HFFc6 (cell line): Measurements from ENCODE around the gene TUSC2. TPM values are rescaled to one million over a fixed set of nuclear protein-coding genes. Genes with fewer than 3 reads are reported as not detected.
A peak's percentile ranks its signal among the peaks of the same experiment; 100 is the strongest.

Source experiments
- DNase-seq: peaks from one replicate; pipeline ENCODE4 v3.0.0-alpha.2; 2018
- H3K27ac Mint-ChIP-seq: 2 replicates; pipeline ENCODE4 v1.8.0; 2020; ENCODE audit warnings: mild to moderate bottlenecking, mixed read lengths
- H3K27me3 Mint-ChIP-seq: 2 replicates; pipeline ENCODE4 v1.8.0; 2021; ENCODE audit warnings: mild to moderate bottlenecking, moderate library complexity, mixed read lengths; ENCODE audit not compliant: insufficient read depth
- H3K36me3 Mint-ChIP-seq: 2 replicates; pipeline ENCODE4 v1.8.0; 2021; ENCODE audit warnings: low read depth, mixed read lengths
- H3K4me1 Mint-ChIP-seq: 2 replicates; pipeline ENCODE4 v1.8.0; 2020; ENCODE audit warnings: low read depth, mixed read lengths
- H3K4me3 Mint-ChIP-seq: 2 replicates; pipeline ENCODE4 v1.8.0; 2020; ENCODE audit warnings: mild to moderate bottlenecking, moderate library complexity, mixed read lengths
- H3K9me3 Mint-ChIP-seq: 2 replicates; pipeline ENCODE4 v1.8.0; 2020; ENCODE audit warnings: mild to moderate bottlenecking, mixed read lengths
- total RNA-seq, 6 experiments: library from RNA; stranded (reverse); fragmentation: NEBNext Ultra II Directional; extraction: Animal tissue kit (Norgen Biotek cat#: 25700); gene quantifications; 2 replicates in 1 of 6; 3 replicates in 5 of 6; pipeline ENCODE4 v1.2.3, GENCODE V29; 2021
- TF ChIP-seq, protein P1 (sequence below): fragments of 200-600 bp; sonication (generic); IDR thresholded peaks from 2 replicates; pipeline ENCODE4 v1.5.0; 2021; ENCODE audit warnings: antibody characterized with exemption, mild to moderate bottlenecking

TUSC2 gene
- total RNA-seq, 6 experiments from 2014 or later = 23.9 to 34.2 (median 26.8) TPM

DNA sequence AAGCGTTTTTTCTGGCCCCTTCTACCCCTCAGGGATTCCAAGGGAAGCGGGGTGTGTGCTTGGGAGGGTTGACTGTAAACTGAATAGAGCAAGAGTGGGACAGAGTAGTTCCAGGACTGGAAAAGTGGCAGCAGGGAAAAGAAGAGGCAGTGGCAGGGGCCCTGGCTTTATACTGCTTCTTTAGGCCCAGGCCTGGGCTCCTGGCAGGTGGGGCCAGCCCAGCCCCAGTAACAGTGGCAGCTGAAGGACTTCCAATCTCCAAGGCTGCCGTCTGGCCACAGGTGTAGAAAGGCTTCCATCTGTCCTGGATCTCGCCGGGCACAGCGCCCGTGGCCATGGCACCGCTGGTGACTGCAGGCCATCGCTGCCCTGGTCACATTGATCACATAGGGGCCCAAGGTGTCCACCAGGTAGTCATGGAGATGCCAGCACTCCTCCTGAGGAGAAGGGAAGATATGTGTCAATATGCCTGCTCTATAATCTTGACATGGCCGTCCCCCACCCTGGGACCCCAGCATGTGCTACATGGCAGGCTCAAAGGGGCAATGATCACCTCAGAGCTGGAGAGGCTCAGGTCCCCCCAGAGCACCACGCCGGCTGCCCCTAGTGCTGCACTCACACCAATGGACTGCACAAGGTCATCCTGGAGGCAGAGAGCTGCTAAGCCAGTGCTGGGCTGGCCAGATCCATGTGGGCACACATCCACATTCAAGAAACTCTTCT lies 34.8 kb downstream of the TUSC2 start:
- Mint-ChIP-seq H3K36me3 (peaks cover 5% of the 10 kb centered on the region), H3K27ac (peak overlapping the region; percentile 95), H3K9me3 (no peaks in the 10 kb centered on the region), H3K4me3 (peak overlapping the region; percentile 92), H3K27me3 (peaks cover 1% of the 10 kb centered on the region; the same call in 1 of the 2 replicates), H3K4me1 (peaks cover 24% of the 10 kb centered on the region)
- DNase-seq = no peak
- TF ChIP-seq, protein P1, sequence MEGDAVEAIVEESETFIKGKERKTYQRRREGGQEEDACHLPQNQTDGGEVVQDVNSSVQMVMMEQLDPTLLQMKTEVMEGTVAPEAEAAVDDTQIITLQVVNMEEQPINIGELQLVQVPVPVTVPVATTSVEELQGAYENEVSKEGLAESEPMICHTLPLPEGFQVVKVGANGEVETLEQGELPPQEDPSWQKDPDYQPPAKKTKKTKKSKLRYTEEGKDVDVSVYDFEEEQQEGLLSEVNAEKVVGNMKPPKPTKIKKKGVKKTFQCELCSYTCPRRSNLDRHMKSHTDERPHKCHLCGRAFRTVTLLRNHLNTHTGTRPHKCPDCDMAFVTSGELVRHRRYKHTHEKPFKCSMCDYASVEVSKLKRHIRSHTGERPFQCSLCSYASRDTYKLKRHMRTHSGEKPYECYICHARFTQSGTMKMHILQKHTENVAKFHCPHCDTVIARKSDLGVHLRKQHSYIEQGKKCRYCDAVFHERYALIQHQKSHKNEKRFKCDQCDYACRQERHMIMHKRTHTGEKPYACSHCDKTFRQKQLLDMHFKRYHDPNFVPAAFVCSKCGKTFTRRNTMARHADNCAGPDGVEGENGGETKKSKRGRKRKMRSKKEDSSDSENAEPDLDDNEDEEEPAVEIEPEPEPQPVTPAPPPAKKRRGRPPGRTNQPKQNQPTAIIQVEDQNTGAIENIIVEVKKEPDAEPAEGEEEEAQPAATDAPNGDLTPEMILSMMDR = no peak

DNA sequence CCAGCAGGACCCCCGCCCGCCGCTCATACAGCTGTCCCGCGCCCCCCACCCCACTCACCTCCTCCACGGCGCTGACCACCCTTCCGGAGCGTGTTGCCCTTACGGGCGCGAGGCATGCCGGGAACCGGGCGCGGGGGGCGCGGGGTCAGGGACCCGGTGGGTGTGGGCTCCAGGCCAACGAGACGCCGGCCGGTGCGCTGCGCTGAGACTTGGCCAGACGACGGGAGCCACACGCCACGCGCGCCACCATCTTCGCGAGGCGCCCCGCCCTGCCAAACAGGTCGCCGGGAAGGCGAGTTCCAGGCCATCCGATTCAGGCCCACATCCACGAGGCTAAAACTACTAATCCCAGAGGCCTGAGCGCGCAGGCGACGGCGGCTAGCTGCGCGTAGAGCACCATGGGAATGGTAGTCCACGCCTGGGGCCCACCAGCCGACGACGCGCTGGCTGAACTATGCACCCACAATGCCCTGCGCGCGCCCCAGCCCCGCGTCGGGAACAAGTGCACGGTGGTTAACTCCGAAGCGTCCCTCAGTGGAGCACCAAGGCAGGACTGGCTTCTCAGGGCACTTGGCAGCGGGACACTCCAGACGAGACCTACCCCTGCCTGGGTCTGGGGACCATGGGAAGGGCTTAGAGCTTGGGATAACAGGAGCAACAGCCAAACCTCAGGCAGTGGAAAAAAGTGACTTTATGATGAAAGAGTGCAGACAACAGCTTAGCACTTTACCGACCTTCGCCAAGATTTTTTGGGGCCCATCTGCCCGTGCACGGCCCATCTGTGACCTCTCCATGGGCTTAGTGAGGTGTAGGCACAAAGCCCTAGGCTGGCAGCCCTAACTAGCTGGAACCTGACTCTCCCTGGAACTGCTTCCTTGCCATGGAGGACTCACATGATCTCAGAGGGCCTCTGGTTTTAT lies 35.6 kb downstream of the TUSC2 start, which contains the start of gene IFRD2:
Gene IFRD2 (minus strand): TSS at position 271 of the 920 bp plus-strand sequence. CDS start 155 bp downstream, at position 116.
- H3K9me3 Mint-ChIP-seq = no peaks in the 10 kb centered on the region
- peak; percentile 98 for DNase-seq
- H3K36me3 Mint-ChIP-seq = peaks cover 5% of the 10 kb centered on the region
- peak within 1 kb of the TSS; percentile 92 for H3K4me3 Mint-ChIP-seq
- H3K27me3 Mint-ChIP-seq = peaks cover 1% of the 10 kb centered on the region; the same call in 1 of the 2 replicates
- peaks cover 20% of the 10 kb centered on the region for H3K4me1 Mint-ChIP-seq
- TF ChIP-seq, protein P1 = no peak
- peak within 1 kb of the TSS; percentile 95 for H3K27ac Mint-ChIP-seq

DNA sequence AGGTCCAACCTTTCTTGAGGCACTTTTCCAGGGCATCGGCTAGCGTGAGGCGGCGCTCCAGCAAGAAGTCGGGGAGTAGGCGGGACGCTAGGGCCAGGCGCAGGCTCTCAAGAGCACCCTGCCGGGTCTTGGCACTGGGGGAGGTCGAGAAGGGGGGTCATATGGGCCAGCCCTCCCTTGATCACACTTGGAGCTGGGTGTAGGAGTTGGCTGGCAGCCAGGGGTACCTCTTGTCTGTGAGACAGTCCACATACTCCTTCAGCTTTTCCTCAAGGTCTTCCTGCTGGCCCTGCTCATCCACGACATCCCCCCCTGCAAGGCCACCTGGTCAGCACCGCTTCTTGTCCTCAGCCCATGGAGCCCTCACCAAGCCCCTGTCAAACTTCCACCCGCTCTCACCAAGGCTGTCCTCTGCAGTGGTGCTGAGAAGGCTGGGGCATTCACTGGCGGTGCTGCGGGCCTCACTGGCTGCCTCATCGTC lies 37.8 kb downstream of the TUSC2 start:
- no peak for DNase-seq
- H3K27me3 Mint-ChIP-seq = peaks cover 1% of the 10 kb centered on the region; the same call in 1 of the 2 replicates
- no peaks in the 10 kb centered on the region for H3K9me3 Mint-ChIP-seq
- peaks cover 20% of the 10 kb centered on the region for H3K4me1 Mint-ChIP-seq
- peaks cover 10% of the 10 kb centered on the region for H3K36me3 Mint-ChIP-seq
- H3K4me3 Mint-ChIP-seq = no peak overlapping the region
- TF ChIP-seq, protein P1 = no peak
- H3K27ac Mint-ChIP-seq = no peak overlapping the region

DNA sequence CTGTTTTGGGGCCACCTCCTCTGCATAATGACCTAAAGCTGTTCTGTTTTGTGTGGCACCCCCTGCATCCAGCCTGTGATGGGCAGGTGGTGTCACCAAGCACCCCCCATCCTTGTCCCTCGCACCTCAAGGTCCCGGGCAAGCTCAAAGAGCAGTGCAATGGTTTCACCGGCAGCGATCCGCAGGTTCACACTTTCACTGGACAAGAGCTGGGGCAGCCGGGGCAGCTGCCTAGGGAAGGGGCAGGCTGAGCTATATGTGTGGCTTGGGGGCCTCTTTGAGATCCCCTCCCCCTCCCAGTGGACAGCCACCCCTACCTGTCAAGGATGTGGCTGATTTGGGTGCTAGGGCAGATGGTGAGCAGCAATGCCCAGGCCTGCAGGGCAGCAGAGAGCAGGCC lies 38.9 kb downstream of the TUSC2 start:
- H3K9me3 Mint-ChIP-seq = no peaks in the 10 kb centered on the region
- H3K4me3 Mint-ChIP-seq = no peak overlapping the region
- H3K36me3 Mint-ChIP-seq = peaks cover 10% of the 10 kb centered on the region
- TF ChIP-seq, protein P1 = no peak
- peaks cover 20% of the 10 kb centered on the region for H3K4me1 Mint-ChIP-seq
- H3K27ac Mint-ChIP-seq = no peak overlapping the region
- H3K27me3 Mint-ChIP-seq = peaks cover 1% of the 10 kb centered on the region; the same call in 1 of the 2 replicates
- no peak for DNase-seq

DNA sequence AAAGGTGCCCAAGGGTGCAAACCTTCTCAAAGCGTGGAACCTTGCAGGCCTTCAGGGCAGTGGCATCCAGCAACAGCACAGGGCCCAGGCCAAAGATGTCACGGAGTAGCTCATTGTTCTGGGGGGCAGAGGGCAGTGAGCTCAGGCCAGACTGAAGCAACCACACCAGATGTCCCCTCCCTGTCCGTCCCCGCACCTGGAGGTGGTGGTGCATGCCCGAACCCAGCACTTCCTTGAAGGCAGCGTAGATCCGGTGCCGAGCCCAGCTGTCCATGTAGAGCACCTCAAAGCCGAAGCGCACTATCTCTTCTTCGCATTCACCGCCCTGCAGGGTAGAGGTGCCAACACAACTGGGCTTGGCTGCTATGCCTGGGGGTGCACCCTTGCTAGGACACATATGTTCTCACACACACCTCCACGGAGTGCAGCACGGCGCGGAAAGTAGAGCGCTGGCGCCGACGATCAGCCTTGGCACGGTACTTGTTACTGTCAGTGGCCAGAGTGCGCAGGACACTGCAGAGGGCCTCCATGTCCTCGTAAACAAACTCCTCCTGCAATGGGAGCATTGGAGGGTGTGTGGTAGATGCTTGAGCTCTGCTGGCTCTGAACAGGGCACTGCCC lies 39.5 kb downstream of the TUSC2 start:
- Mint-ChIP-seq H3K27ac (no peak overlapping the region), H3K36me3 (peaks cover 10% of the 10 kb centered on the region), H3K4me1 (peaks cover 20% of the 10 kb centered on the region), H3K4me3 (no peak overlapping the region), H3K9me3 (no peaks in the 10 kb centered on the region), H3K27me3 (peaks cover 1% of the 10 kb centered on the region; the same call in 1 of the 2 replicates)
- TF ChIP-seq, protein P1 = no peak
- no peak for DNase-seq
